ENCODE data around the gene CDK5RAP2.

DNA sequence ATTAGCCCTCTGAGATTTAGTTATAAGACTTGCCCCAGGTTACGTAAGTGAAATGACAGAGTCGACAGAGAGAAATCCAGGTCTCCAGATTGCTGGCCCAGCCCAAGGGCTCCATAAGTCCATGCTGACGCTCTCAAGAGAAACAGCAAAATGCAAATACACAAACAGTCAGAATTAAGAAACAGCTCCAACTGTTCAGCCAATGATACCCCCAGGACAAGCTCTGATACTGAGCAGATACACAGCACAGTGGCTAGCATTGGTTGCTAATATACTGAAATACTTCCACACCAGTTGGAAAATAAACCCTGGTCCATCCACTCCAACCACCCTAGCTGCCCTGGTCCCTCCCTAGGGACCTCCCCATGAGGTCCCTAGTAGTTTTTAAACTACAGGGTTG lies 94.2 kb downstream of the CDK5RAP2 start:
- TF ChIP-seq, protein P1, sequence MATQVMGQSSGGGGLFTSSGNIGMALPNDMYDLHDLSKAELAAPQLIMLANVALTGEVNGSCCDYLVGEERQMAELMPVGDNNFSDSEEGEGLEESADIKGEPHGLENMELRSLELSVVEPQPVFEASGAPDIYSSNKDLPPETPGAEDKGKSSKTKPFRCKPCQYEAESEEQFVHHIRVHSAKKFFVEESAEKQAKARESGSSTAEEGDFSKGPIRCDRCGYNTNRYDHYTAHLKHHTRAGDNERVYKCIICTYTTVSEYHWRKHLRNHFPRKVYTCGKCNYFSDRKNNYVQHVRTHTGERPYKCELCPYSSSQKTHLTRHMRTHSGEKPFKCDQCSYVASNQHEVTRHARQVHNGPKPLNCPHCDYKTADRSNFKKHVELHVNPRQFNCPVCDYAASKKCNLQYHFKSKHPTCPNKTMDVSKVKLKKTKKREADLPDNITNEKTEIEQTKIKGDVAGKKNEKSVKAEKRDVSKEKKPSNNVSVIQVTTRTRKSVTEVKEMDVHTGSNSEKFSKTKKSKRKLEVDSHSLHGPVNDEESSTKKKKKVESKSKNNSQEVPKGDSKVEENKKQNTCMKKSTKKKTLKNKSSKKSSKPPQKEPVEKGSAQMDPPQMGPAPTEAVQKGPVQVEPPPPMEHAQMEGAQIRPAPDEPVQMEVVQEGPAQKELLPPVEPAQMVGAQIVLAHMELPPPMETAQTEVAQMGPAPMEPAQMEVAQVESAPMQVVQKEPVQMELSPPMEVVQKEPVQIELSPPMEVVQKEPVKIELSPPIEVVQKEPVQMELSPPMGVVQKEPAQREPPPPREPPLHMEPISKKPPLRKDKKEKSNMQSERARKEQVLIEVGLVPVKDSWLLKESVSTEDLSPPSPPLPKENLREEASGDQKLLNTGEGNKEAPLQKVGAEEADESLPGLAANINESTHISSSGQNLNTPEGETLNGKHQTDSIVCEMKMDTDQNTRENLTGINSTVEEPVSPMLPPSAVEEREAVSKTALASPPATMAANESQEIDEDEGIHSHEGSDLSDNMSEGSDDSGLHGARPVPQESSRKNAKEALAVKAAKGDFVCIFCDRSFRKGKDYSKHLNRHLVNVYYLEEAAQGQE (IDR thresholded peaks at IDR 0.05; ENCODE audit: insufficient read depth in 1 of 2, low read depth in 2 of 2, low read length in 2 of 2) = no peak
- no peak for TF ChIP-seq POLR2AphosphoS5 (IDR thresholded peaks at IDR 0.05; ENCODE audit: low read depth, low read length)
- TF ChIP-seq SIN3A (IDR thresholded peaks at IDR 0.05; ENCODE audit: borderline replicate concordance, insufficient read depth, low read length) = no peak
- no peak for TF ChIP-seq TAF1 (IDR thresholded peaks at IDR 0.05; ENCODE audit: borderline replicate concordance, insufficient read depth, low read length)
- no peak for TF ChIP-seq FOXP2 (optimal IDR thresholded peaks at IDR 0.05; ENCODE audit: borderline replicate concordance, extremely low read depth, extremely low read length, insufficient read depth)

All from PFSK-1 (cell line).